Measurements from ENCODE around the gene CEACAM16.

Gene CEACAM16

GRCh38 chr19:44746616-44746945, 47.6 kb downstream of the CEACAM16 start:
- DNase-seq (ENCODE audit: low read depth in 2 of 2): no peak

DNA sequence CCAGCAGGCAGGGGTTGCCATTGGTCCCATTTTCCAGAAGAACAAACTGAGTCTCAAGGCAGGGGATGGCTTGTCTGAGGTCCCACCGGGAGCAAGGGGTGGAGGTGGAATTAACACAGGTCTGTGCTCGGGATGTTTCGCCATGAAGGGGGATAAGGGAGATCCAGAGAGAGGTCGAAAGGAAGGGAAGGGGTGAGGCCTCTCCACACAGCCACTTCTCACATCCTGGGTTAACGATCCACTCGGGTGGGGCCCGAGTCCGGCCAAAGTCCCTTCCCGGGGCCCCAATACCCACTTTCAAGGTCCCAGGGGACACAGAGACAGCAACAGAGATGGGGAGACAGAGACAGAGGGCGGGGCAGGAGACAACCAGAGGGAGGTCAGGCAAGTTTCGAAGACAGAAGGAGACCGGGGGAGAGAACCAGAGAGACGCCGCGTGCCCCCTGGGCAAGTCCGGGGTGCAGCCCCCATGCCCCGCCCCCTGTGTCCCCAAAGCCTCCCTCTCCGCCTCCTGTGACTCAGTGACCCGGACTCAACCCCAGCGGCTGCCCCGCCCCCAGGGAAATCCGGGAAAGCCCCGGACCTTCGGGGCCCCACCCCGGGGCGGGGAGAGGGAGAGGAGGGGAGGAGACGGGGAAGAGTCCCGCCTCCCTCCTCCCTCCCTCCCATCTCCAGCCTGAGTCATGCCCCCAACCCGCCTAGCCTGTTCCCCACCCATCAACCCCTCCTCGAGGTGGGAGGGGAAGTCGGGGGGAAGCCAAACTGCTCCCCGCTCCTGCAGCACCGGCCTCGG, 48.2 kb downstream of the CEACAM16 start:
- peak; percentile 89 to 95 for DNase-seq (ENCODE audit: low read depth in 2 of 2)

GRCh38 chr19:44747739-44748425, 48.9 kb downstream of the CEACAM16 start:
- DNase-seq (ENCODE audit: low read depth in 2 of 2): no peak

DNA sequence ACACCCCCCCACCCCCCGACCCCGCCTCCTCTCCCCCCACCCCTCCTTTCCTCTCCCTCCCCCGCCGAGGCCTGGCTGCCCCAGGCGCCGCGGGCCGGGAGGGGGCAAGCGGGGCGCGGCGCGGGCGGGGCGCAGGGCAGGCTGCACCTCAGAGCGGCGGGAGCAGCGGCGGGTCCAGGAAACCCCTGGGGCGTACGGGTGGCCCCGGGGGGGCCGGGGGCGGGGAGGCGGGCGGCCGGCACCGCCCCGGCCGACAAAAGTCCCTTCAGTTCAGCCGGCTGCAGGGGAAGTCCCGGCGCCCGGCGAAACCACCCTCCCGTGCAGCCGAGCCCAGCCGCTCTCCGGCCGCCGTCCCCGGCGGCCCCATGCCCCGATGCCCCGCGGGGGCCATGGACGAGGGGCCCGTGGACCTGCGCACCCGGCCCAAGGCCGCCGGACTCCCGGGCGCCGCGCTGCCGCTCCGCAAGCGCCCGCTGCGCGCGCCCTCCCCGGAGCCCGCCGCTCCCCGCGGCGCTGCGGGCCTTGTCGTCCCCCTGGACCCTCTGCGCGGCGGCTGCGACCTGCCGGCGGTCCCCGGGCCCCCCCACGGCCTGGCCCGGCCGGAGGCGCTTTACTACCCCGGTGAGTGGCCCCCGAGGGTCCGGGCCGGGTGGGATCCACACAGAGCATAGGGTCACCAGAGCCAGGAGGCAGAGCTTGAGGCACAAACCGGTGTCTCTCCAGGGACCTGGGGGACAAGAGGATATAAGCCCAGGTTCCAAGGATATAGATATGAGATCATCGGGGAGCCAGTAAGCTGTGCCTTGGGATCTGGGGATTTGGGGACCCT, 49.7 kb downstream of the CEACAM16 start, which contains the start of gene BCL3:
Gene BCL3 (plus strand): TSS at position 283 of the 829 bp plus-strand sequence. CDS start 83 bp downstream, at position 366.
- peak; percentile 37 to 65 for DNase-seq (ENCODE audit: low read depth in 2 of 2)

GRCh38 chr19:44749292-44749691, 50.3 kb downstream of the CEACAM16 start:
- no peak for DNase-seq (ENCODE audit: low read depth in 2 of 2)

- no peak for DNase-seq (ENCODE audit: low read depth in 2 of 2)
These were observed 51.0 kb downstream of the CEACAM16 start for GRCh38 chr19:44749994-44750393.

GRCh38 chr19:44752123-44752815, 53.3 kb downstream of the CEACAM16 start:
- no peak for DNase-seq (ENCODE audit: low read depth in 2 of 2)

- peak; percentile 77 to 83 for DNase-seq (ENCODE audit: low read depth in 2 of 2)
These were observed 54.1 kb downstream of the CEACAM16 start for GRCh38 chr19:44752816-44753625.

- no peak for DNase-seq (ENCODE audit: low read depth in 2 of 2)
These were observed 54.6 kb downstream of the CEACAM16 start for GRCh38 chr19:44753626-44753931.

DNA sequence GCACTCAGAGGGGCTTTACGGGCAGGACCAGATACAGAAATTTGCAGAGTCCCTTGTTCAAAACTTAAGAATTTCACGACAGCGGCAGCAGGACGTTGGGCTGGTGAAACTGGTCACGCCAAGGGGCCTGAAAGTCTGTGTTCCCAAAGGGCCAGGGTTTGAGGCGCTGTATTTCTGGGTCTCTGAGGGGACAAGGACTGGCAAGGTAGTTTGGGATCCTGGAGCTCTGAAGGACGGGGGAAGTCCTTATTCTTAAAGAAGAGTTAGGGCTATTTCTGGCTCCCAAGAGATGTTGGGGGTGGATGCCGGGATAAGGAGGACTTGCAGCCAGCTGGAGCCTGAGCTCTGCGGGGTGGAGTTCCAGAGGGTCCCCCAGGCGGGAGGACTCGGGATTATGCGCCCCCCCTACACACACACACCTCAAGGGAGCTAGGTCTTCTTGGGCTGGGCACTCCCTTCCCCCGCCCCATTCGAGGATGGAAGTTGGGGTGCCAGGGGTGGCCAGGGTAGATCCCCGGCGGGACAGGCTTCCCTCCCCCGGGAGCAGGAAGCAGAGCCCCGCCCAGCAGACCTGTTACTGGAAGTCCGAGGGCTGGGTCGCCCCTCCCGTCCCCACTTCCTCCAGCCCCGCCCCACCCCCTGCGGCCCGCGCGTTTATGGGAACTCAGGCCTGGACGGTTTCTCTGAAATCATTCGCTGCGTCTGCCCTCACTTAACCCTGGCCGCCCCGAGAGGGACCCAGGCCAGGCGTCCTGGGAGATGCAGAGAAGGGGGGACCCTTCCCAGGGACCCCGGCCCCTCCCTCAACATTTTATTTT, 55.2 kb downstream of the CEACAM16 start:
- DNase-seq (ENCODE audit: low read depth in 2 of 2): peak in 1 of 2 donors; percentile 51

DNA sequence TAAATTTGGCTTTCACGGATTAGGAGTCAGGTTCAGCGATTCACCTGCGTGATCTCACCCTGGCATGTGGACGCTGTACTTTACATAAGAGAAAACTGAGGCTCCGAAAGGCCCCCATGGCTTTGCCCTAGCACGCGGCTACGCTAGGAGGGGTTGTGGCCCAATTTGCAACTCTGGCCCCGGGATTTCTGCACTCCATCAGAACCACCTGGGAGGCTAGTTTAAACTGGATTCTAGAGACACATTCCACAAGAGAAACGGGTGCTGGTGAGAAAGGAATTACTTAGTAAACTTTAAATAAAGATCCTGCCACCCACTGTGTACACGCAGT, 55.8 kb downstream of the CEACAM16 start:
- DNase-seq (ENCODE audit: low read depth in 2 of 2): no peak

DNA sequence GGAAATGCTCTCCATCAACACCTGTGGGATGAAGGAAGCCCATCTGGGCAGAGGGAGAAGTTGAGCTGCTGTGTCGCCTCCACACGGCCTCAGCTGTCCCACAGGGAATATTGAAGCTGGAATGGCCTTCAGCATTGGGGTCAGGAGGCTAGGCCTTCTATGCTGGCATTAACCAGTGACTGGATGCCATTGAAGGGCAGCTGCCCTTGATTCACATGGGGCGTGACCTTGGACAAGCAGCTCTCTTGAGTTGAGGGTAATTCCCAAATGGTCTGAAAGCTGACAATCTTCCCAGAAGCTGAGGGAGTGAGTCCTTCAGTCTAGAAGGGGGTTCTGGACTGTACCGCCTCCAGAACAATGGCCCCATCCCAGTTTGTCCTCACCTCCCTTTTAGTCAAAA, 56.3 kb downstream of the CEACAM16 start:
- DNase-seq (ENCODE audit: low read depth in 2 of 2): no peak

GRCh38 chr19:44756089-44756562, 57.2 kb downstream of the CEACAM16 start:
- DNase-seq (ENCODE audit: low read depth in 2 of 2): no peak

GRCh38 chr19:44757057-44757734, 58.2 kb downstream of the CEACAM16 start:
- DNase-seq (ENCODE audit: low read depth in 2 of 2): no peak

- DNase-seq (ENCODE audit: low read depth in 2 of 2): no peak
These were observed 59.0 kb downstream of the CEACAM16 start for GRCh38 chr19:44757735-44758505.

GRCh38 chr19:44758596-44758995, 59.6 kb downstream of the CEACAM16 start:
- no peak for DNase-seq (ENCODE audit: low read depth in 2 of 2)

GRCh38 chr19:44759083-44759804, 60.3 kb downstream of the CEACAM16 start:
- no peak for DNase-seq (ENCODE audit: low read depth in 2 of 2)
